Measurements from ENCODE around the gene PPP2R2C. TPM values are rescaled to one million over a fixed set of nuclear protein-coding genes. Genes with fewer than 3 reads are reported as not detected.

PPP2R2C gene
- total and polyA plus RNA-seq, 5 donors = 2.3 to 7.2 (median 2.8) TPM

GRCh38 chr4:6343939-6344408 lies 128.4 kb downstream of the PPP2R2C start:
- peak in 2 of 3 donors; percentile 18 to 31 for DNase-seq
- H3K4me1 ChIP-seq (ENCODE audit: control insufficient read depth, insufficient read depth, low read length) = no peaks in the 10 kb centered on the region
- H3K27me3 ChIP-seq (ENCODE audit: control insufficient read depth, insufficient read depth) = no peaks in the 10 kb centered on the region
- 77% methylated on average over 11 of the region's 11 CpGs for WGBS
- no peaks in the 10 kb centered on the region for H3K9me3 ChIP-seq (ENCODE audit: control insufficient read depth, low read length)
- no peak overlapping the region for H3K4me3 ChIP-seq (ENCODE audit: low read length)
- ATAC-seq = no peak
- H3K27ac ChIP-seq (ENCODE audit: low read length) = no peak overlapping the region
- intact Hi-C loops (cut with DNase I) = no loop called here

- Histone ChIP-seq H3K4me1 (ENCODE audit: control insufficient read depth, insufficient read depth, low read length) (no peaks in the 10 kb centered on the region), H3K27ac (ENCODE audit: low read length) (no peak overlapping the region), H3K9me3 (ENCODE audit: control insufficient read depth, low read length) (no peaks in the 10 kb centered on the region), H3K27me3 (ENCODE audit: control insufficient read depth, insufficient read depth) (no peaks in the 10 kb centered on the region), H3K4me3 (ENCODE audit: low read length) (no peak overlapping the region)
- ATAC-seq = peak; percentile 32 to 59
- 53% methylated on average over 23 of the region's 23 CpGs for WGBS
- peak; percentile 58 to 87 (median 68) for DNase-seq
- intact Hi-C loops (cut with DNase I) = no loop called here
These were observed 129.7 kb downstream of the PPP2R2C start for GRCh38 chr4:6342530-6343293.

- Histone ChIP-seq H3K27ac (ENCODE audit: low read length) (no peak overlapping the region), H3K27me3 (ENCODE audit: control insufficient read depth, insufficient read depth) (no peaks in the 10 kb centered on the region), H3K4me3 (ENCODE audit: low read length) (no peak overlapping the region), H3K9me3 (ENCODE audit: control insufficient read depth, low read length) (no peaks in the 10 kb centered on the region), H3K4me1 (ENCODE audit: control insufficient read depth, insufficient read depth, low read length) (no peaks in the 10 kb centered on the region)
- intact Hi-C loops (cut with DNase I) = no loop called here
- WGBS = 52% methylated on average over 6 of the region's 6 CpGs
- peak in 1 of 3 donors; percentile 0 for DNase-seq
- ATAC-seq = no peak
These were observed 130.7 kb downstream of the PPP2R2C start for GRCh38 chr4:6341696-6342095.

- Histone ChIP-seq H3K4me1 (ENCODE audit: control insufficient read depth, insufficient read depth, low read length) (no peaks in the 10 kb centered on the region), H3K4me3 (ENCODE audit: low read length) (no peak overlapping the region), H3K9me3 (ENCODE audit: control insufficient read depth, low read length) (no peaks in the 10 kb centered on the region), H3K27me3 (ENCODE audit: control insufficient read depth, insufficient read depth) (no peaks in the 10 kb centered on the region), H3K27ac (ENCODE audit: low read length) (no peak overlapping the region)
- WGBS = 68% methylated on average over 9 of the region's 9 CpGs
- intact Hi-C loops (cut with DNase I) = no loop called here
- ATAC-seq = no peak
- DNase-seq = peak in 2 of 3 donors; percentile 29 to 41
These were observed 131.9 kb downstream of the PPP2R2C start for GRCh38 chr4:6340446-6341015.

- DNase-seq (peak in 2 of 3 donors; percentile 35), ATAC-seq (no peak)
- no peak overlapping the region for H3K4me3 ChIP-seq (ENCODE audit: low read length)
- H3K9me3 ChIP-seq (ENCODE audit: control insufficient read depth, low read length) = no peaks in the 10 kb centered on the region
- H3K27ac ChIP-seq (ENCODE audit: low read length) = no peak overlapping the region
- intact Hi-C loops (cut with DNase I) = loop anchor here in 3 of 4 donors (10.0 kb wide), 1 partner anchor 205 kb away; no protein-coding TSS in a partner anchor
- H3K27me3 ChIP-seq (ENCODE audit: control insufficient read depth, insufficient read depth) = no peaks in the 10 kb centered on the region
- 83% methylated on average over 13 of the region's 13 CpGs for WGBS
- no peaks in the 10 kb centered on the region for H3K4me1 ChIP-seq (ENCODE audit: control insufficient read depth, insufficient read depth, low read length)
These were observed 132.5 kb downstream of the PPP2R2C start for GRCh38 chr4:6339818-6340445.

GRCh38 chr4:6338951-6339817 lies 133.2 kb downstream of the PPP2R2C start:
- H3K27ac ChIP-seq (ENCODE audit: low read length) = no peak overlapping the region
- DNase-seq (peak in 2 of 3 donors; percentile 14 to 24), ATAC-seq (no peak)
- no peak overlapping the region for H3K4me3 ChIP-seq (ENCODE audit: low read length)
- no peaks in the 10 kb centered on the region for H3K27me3 ChIP-seq (ENCODE audit: control insufficient read depth, insufficient read depth)
- H3K9me3 ChIP-seq (ENCODE audit: control insufficient read depth, low read length) = no peaks in the 10 kb centered on the region
- 65% methylated on average over 12 of the region's 12 CpGs for WGBS
- H3K4me1 ChIP-seq (ENCODE audit: control insufficient read depth, insufficient read depth, low read length) = no peaks in the 10 kb centered on the region
- intact Hi-C loops (cut with DNase I) = loop anchor here in 3 of 4 donors (10.0 kb wide), 1 partner anchor 206 kb away; no protein-coding TSS in a partner anchor

GRCh38 chr4:6338175-6338950 lies 134.1 kb downstream of the PPP2R2C start:
- Histone ChIP-seq H3K27me3 (ENCODE audit: control insufficient read depth, insufficient read depth) (no peaks in the 10 kb centered on the region), H3K4me1 (ENCODE audit: control insufficient read depth, insufficient read depth, low read length) (no peaks in the 10 kb centered on the region), H3K9me3 (ENCODE audit: control insufficient read depth, low read length) (no peaks in the 10 kb centered on the region), H3K27ac (ENCODE audit: low read length) (no peak overlapping the region), H3K4me3 (ENCODE audit: low read length) (no peak overlapping the region)
- intact Hi-C loops (cut with DNase I) = loop anchor here in 3 of 4 donors (10.0 kb wide), 1 partner anchor 206 kb away; no protein-coding TSS in a partner anchor
- WGBS = 61% methylated on average over 14 of the region's 14 CpGs
- ATAC-seq = no peak
- peak in 2 of 3 donors; percentile 13 to 50 for DNase-seq

- H3K4me1 ChIP-seq (ENCODE audit: control insufficient read depth, insufficient read depth, low read length) = no peaks in the 10 kb centered on the region
- no peak overlapping the region for H3K4me3 ChIP-seq (ENCODE audit: low read length)
- 33% methylated on average over 19 of the region's 19 CpGs for WGBS
- H3K9me3 ChIP-seq (ENCODE audit: control insufficient read depth, low read length) = no peaks in the 10 kb centered on the region
- DNase-seq (peak in 2 of 3 donors; percentile 16 to 27), ATAC-seq (no peak)
- no peak overlapping the region for H3K27ac ChIP-seq (ENCODE audit: low read length)
- intact Hi-C loops (cut with DNase I) = loop anchor here in 3 of 4 donors (10.0 kb wide), 1 partner anchor 207 kb away; no protein-coding TSS in a partner anchor
- H3K27me3 ChIP-seq (ENCODE audit: control insufficient read depth, insufficient read depth) = no peaks in the 10 kb centered on the region
These were observed 135.0 kb downstream of the PPP2R2C start for GRCh38 chr4:6337331-6337935.

- H3K27ac ChIP-seq (ENCODE audit: low read length) = no peak overlapping the region
- H3K4me3 ChIP-seq (ENCODE audit: low read length) = no peak overlapping the region
- 78% methylated on average over 13 of the region's 13 CpGs for WGBS
- H3K4me1 ChIP-seq (ENCODE audit: control insufficient read depth, insufficient read depth, low read length) = no peaks in the 10 kb centered on the region
- intact Hi-C loops (cut with DNase I) = loop anchor here in 3 of 4 donors (10.0 kb wide), 1 partner anchor 209 kb away; no protein-coding TSS in a partner anchor
- H3K27me3 ChIP-seq (ENCODE audit: control insufficient read depth, insufficient read depth) = no peaks in the 10 kb centered on the region
- H3K9me3 ChIP-seq (ENCODE audit: control insufficient read depth, low read length) = no peaks in the 10 kb centered on the region
- ATAC-seq (no peak), DNase-seq (peak in 1 of 3 donors; percentile 45)
These were observed 136.2 kb downstream of the PPP2R2C start for GRCh38 chr4:6336166-6336565.

All from right cardiac atrium (tissue), 5 donors.